ENCODE measurements around the gene MSL3.

Gene MSL3

DNA sequence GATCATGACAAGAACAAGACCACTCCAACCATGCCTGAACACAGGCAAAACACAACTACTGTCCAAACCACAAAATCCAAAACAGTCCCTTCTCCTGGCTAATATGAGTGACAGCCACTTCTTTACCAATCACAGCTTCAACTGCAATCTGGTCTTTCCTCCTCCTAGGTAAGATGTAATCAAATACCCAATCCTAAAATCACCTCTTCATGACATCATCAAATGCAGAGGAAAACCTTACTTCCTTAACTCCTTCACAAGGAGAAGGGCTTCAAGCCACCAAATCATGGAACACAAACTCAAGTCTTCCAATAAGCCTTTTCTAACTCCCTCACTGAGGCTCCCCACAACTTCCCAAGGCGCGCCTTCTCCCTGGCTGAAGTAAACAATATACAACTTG, 4.4 kb upstream of the MSL3 start:
- no peak for TF ChIP-seq CTCF (IDR thresholded peaks at IDR 0.05; ENCODE audit: low read depth, low read length)
- no peak for DNase-seq (ENCODE audit: extremely low read depth, low read depth)

DNA sequence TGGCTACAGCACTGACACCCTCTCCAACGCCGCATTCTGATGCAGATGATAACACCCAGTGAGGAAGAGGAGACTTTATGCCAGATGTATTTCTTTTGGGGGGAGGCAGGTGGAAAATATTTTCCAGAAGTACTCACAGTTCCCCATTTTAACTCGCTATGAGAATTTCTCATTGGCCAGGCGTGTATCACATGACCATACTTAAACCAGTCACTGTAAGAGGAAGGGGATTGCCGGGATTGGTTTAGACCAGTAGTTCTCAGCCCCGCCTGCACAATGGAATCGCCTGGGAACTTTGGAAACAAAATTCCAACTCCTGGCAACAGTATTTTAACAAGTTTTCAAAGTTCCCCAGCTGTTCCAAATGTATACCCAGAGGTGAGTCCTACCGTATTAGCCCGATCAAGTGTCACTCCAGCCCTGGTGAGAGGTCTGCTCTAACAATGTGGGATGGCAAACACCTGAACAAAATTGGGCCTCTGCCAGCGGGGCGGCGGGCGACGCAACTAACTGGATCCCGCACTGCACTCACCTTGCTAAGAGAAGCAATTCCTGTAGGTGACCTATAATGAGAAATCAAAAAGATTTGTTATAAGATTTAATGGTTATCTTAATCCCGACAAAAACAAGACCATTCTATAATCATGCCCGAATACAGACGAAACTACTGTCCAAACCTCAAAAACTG, 2.9 kb upstream of the MSL3 start:
- DNase-seq (ENCODE audit: extremely low read depth, low read depth) = no peak
- no peak for TF ChIP-seq CTCF (IDR thresholded peaks at IDR 0.05; ENCODE audit: low read depth, low read length)

DNA sequence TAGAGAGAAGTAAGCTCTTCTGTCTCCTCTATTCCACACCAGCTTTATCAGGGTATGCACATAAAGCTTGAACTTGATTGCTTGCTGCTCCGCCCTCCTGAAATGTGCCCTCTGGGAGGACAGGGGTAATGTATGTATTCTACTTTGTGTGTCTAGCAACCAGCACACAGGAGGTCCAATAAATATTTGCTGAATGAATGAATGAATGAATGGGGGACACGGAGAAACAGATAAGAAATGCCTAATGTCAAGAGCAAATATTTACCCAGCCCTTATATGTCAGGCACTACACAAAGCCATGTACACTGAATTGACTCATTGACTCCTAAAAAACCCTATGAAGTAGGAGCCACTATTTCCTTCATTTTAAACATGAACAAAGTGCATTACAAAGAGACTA, 2.3 kb upstream of the MSL3 start:
- TF ChIP-seq CTCF (IDR thresholded peaks at IDR 0.05; ENCODE audit: low read depth, low read length) = no peak
- DNase-seq (ENCODE audit: extremely low read depth, low read depth) = no peak

DNA sequence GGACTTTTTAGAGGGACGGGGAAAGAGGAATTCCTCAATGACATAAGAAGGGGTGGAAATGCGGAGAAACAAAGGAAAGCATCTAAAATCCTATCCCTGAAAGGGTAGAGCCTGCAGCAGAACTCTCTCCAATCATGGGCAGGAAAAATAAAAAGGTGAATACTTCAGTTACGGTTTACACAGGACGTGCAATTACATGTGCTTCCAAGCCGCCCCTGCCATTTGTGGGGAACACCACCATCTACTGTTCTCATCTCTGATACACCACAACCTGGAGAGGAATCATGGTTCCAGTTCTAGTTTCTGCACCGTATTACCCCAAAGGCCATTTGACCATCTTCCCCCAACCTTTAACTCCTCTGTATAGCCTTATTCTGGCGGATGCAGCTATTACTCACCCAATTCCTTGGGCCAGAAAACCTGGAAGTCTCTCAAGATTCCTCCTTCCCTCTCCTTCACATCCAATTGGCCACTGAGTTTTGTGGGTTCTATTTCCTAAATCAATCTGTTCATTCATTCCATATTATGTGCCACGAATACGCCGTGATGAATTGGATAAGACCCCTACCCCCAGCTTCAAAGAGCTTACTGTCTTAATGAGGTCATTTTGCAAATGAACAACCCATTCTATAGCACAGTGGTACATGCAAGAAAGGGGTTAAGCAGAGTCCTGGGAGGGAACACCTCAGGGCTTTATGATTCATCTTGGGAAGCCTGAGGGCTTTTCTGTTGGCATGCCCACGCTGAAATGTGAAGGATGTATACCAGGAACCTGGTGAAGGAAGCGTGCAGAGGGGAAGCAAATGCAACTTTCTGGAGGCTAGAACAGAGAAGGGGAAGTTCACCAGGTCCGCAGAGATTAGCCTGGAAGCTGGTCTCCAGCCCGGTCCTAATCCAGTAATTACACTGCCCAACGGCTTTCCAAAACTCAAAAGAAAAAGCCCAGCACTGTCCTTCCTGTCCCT, 1.4 kb upstream of the MSL3 start:
- no peak for TF ChIP-seq CTCF (IDR thresholded peaks at IDR 0.05; ENCODE audit: low read depth, low read length)
- DNase-seq (ENCODE audit: extremely low read depth, low read depth) = no peak

GRCh38 chrX:11757397-11757718, 679 bp upstream of the MSL3 start:
- no peak for DNase-seq (ENCODE audit: extremely low read depth, low read depth)
- no peak for TF ChIP-seq CTCF (IDR thresholded peaks at IDR 0.05; ENCODE audit: low read depth, low read length)

- peak; percentile 52 for DNase-seq (ENCODE audit: extremely low read depth, low read depth)
- TF ChIP-seq CTCF (IDR thresholded peaks at IDR 0.05; ENCODE audit: low read depth, low read length) = peak; percentile 40
These were observed 549 bp downstream of the MSL3 start for GRCh38 chrX:11758400-11759171.

DNA sequence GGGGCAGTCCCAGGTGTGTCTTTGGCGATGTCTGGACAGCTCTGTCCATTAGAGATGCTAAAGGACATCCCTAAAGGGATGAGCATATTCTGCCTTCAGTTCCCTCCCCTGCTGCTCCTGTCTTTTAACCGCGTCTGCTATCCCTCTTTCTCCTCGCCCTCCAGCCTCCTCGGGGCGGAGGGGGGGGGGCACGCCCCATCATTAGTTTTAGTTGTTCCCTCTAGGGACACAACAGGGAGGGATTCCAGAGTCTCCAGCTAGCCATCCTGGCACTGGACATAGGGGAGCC, 1.1 kb downstream of the MSL3 start:
- no peak for TF ChIP-seq CTCF (IDR thresholded peaks at IDR 0.05; ENCODE audit: low read depth, low read length)

More for the DNA sequence above, 1.1 kb downstream of the MSL3 start:
- DNase-seq (ENCODE audit: extremely low read depth, low read depth) = no peak

Measured in AG09319 (cell line).